Neuronal stem cell (in vitro differentiated cells): ENCODE results near the gene SLC9A9. TPM values are rescaled to one million over a fixed set of nuclear protein-coding genes. Genes with fewer than 3 reads are reported as not detected.
A peak's percentile ranks its signal among the peaks of the same experiment; 100 is the strongest.

Experiments used
- DNase-seq: peaks from one replicate; pipeline ENCODE4 v3.0.0-alpha.2; 2013; ENCODE audit warnings: low spot score
- H2AFZ ChIP-seq: one replicate; pipeline ENCODE4 v1.6.1; 2013; ENCODE audit warnings: mild to moderate bottlenecking, low read length, inconsistent platforms
- H2AK5ac ChIP-seq: 2 replicates; pipeline ENCODE4 v1.6.1; 2013; ENCODE audit warnings: low read depth, mild to moderate bottlenecking, inconsistent platforms, low read length, moderate library complexity, mixed read lengths
- H2BK120ac ChIP-seq: 2 replicates; pipeline ENCODE4 v1.6.1; 2013; ENCODE audit warnings: low read depth, mild to moderate bottlenecking, inconsistent platforms, low read length, moderate library complexity, mixed read lengths
- H2BK12ac ChIP-seq: one replicate; pipeline ENCODE4 v1.6.1; 2013; ENCODE audit warnings: low read length, inconsistent platforms
- H2BK15ac ChIP-seq: 2 replicates; pipeline ENCODE4 v1.6.1; 2013; ENCODE audit warnings: mild to moderate bottlenecking, low read length, inconsistent platforms, mixed read lengths
- H2BK5ac ChIP-seq: one replicate; pipeline ENCODE4 v1.6.1; 2013; ENCODE audit warnings: inconsistent platforms, mild to moderate bottlenecking, low read length, moderate library complexity
- H3K14ac ChIP-seq: one replicate; pipeline ENCODE4 v1.6.1; 2013; ENCODE audit warnings: low read length, inconsistent platforms
- H3K18ac ChIP-seq: 2 replicates; pipeline ENCODE4 v1.6.1; 2013; ENCODE audit warnings: low read length, inconsistent platforms
- H3K23ac ChIP-seq: 2 replicates; pipeline ENCODE4 v1.6.1; 2013; ENCODE audit warnings: low read depth, mild to moderate bottlenecking, mixed read lengths, low read length, inconsistent platforms; ENCODE audit not compliant: poor library complexity
- H3K27ac ChIP-seq: replicated peaks from 3 replicates; pipeline ENCODE4 v1.5.1; 2013; ENCODE audit warnings: low read length, inconsistent platforms
- H3K27me3 ChIP-seq, 3 experiments: 2 replicates each; pipeline ENCODE4 v1.6.1; 2013; ENCODE audit warnings: low read length in 3 of 3, mild to moderate bottlenecking in 2 of 3, inconsistent platforms in 1 of 3, low read depth in 1 of 3, mixed read lengths in 1 of 3, moderate library complexity in 1 of 3; ENCODE audit not compliant: control insufficient read depth in 3 of 3, insufficient read depth in 3 of 3
- H3K36me3 ChIP-seq, 2 donors: replicated peaks in 1 of 2; 2 replicates each; pipeline ENCODE4 v1.6.1; 2013; ENCODE audit warnings: low read length in 2 of 2; ENCODE audit not compliant: control insufficient read depth in 2 of 2, insufficient read depth in 2 of 2
- H3K4ac ChIP-seq: 2 replicates; pipeline ENCODE4 v1.6.1; 2013; ENCODE audit warnings: inconsistent platforms, mild to moderate bottlenecking, low read length, moderate library complexity
- H3K4me1 ChIP-seq, 2 donors: 1 replicate in 1 of 2; 2 replicates in 1 of 2; pipeline ENCODE4 v1.6.1; 2013; ENCODE audit warnings: low read length in 2 of 2, low read depth in 1 of 2; ENCODE audit not compliant: control insufficient read depth in 2 of 2, insufficient read depth in 1 of 2
- H3K4me2 ChIP-seq: one replicate; pipeline ENCODE4 v1.6.1; 2013; ENCODE audit warnings: mild to moderate bottlenecking, low read length, inconsistent platforms; ENCODE audit not compliant: insufficient read depth, poor library complexity, severe bottlenecking
- H3K4me3 ChIP-seq, 2 donors: 2 replicates each; pipeline ENCODE4 v1.5.1; 2013; ENCODE audit warnings: low read length in 2 of 2, mild to moderate bottlenecking in 2 of 2, inconsistent platforms in 1 of 2, moderate library complexity in 1 of 2
- H3K79me1 ChIP-seq: one replicate; pipeline ENCODE4 v1.6.1; 2013; ENCODE audit warnings: low read depth, mild to moderate bottlenecking, inconsistent platforms, low read length, moderate library complexity
- H3K9ac ChIP-seq: one replicate; pipeline ENCODE4 v1.6.1; 2013; ENCODE audit warnings: mild to moderate bottlenecking, low read depth, low read length, inconsistent platforms; ENCODE audit not compliant: poor library complexity
- H3K9me3 ChIP-seq, 2 donors: replicated peaks in 1 of 2; 2 replicates each; pipeline versions ENCODE3 to v1.6.1; 2013; ENCODE audit warnings: low read length in 2 of 2, mild to moderate bottlenecking in 2 of 2, inconsistent platforms in 1 of 2, low read depth in 1 of 2, mixed read lengths in 1 of 2, moderate library complexity in 1 of 2; ENCODE audit not compliant: control insufficient read depth in 2 of 2, insufficient read depth in 1 of 2
- H4K8ac ChIP-seq: one replicate; pipeline ENCODE4 v1.6.1; 2013; ENCODE audit warnings: low read depth, mild to moderate bottlenecking, inconsistent platforms, low read length, moderate library complexity
- H4K91ac ChIP-seq: one replicate; pipeline ENCODE4 v1.6.1; 2013; ENCODE audit warnings: low read length, low read depth, mild to moderate bottlenecking, inconsistent platforms; ENCODE audit not compliant: poor library complexity
- WGBS, 2 donors: extraction: QIAGEN DNeasy Blood & Tissue Kit; methylation state at CpG; one replicate each; pipeline ENCODE4 v1.1.7; 2013; ENCODE audit warnings: missing lambda C conversion rate in 2 of 2, mixed read lengths in 1 of 2; ENCODE audit not compliant: insufficient read length in 2 of 2, insufficient replicate concordance in 1 of 2; ENCODE audit errors: extremely low coverage in 2 of 2; 5-methylcytosine and 5-hydroxymethylcytosine counted together
- polyA plus RNA-seq, 2 experiments: library from polyadenylated mRNA; stranded (reverse); fragments of 200-250 nt; gene quantifications; one replicate each; pipeline ENCODE4 v1.2.3, GENCODE V29; 2013

The SLC9A9 gene
- polyA plus RNA-seq (2013, experiment 1 of 2), result 0.52 TPM
- 0.51 TPM for polyA plus RNA-seq (2013, experiment 2 of 2)

- Histone ChIP-seq H3K36me3 (no peaks in the 10 kb centered on the region), H3K4me2 (peak within 1 kb of the TSS; percentile 37), H3K27me3 (no peaks in the 10 kb centered on the region), H2BK12ac (no peak within 1 kb of the TSS), H3K4ac (no peak within 1 kb of the TSS), H3K4me3 (peak within 1 kb of the TSS; percentile 47 to 51), H2AK5ac (no peak within 1 kb of the TSS), H2BK120ac (no peak within 1 kb of the TSS), H3K4me1 (peaks cover 5 to 17% of the 10 kb centered on the region in 2 donors), H4K91ac (no peak within 1 kb of the TSS), H3K27ac (no peak within 1 kb of the TSS), H4K8ac (no peak within 1 kb of the TSS), H3K14ac (peak within 1 kb of the TSS; percentile 87), H3K9ac (no peak within 1 kb of the TSS), H3K18ac (no peak within 1 kb of the TSS), H3K79me1 (no peaks in the 10 kb centered on the region), H3K23ac (no peak within 1 kb of the TSS), H2AFZ (peak within 1 kb of the TSS; percentile 90), H3K9me3 (no peaks in the 10 kb centered on the region), H2BK15ac (no peak within 1 kb of the TSS), H2BK5ac (no peak within 1 kb of the TSS)
- no CpG with 5 or more reads among the region's 15 CpGs for WGBS, 2 donors
- DNase-seq, result no peak
These were observed at the start of gene SLC9A9 for GRCh38 chr3:143847787-143848631. Gene SLC9A9, minus strand, starts transcription at chr3:143848468. Its CDS starts 146 bp downstream, at chr3:143848322.

GRCh38 chr3:143897576-143898295 is 49.5 kb upstream of the SLC9A9 start:
- Histone ChIP-seq H2BK5ac (no peak overlapping the region), H3K14ac (no peak overlapping the region), H2AK5ac (no peak overlapping the region), H2AFZ (peak overlapping the region; percentile 17), H3K4ac (no peak overlapping the region), H2BK15ac (no peak overlapping the region), H3K4me1 (peaks cover 0 to 21% of the 10 kb centered on the region in 2 donors), H3K27me3 (no peaks in the 10 kb centered on the region), H4K91ac (no peak overlapping the region), H3K79me1 (no peaks in the 10 kb centered on the region), H3K9me3 (no peaks in the 10 kb centered on the region), H2BK120ac (no peak overlapping the region), H3K27ac (no peak overlapping the region), H4K8ac (no peak overlapping the region), H3K36me3 (no peaks in the 10 kb centered on the region), H2BK12ac (no peak overlapping the region), H3K23ac (no peak overlapping the region), H3K18ac (no peak overlapping the region), H3K4me2 (no peak overlapping the region), H3K4me3 (peak overlapping the region in 1 of 2 donors; percentile 13), H3K9ac (no peak overlapping the region)
- WGBS, 2 donors, result no CpG with 5 or more reads among the region's 7 CpGs
- peak; percentile 44 for DNase-seq

GRCh38 chr3:143896486-143896885 is 48.2 kb upstream of the SLC9A9 start:
- H3K4me1 ChIP-seq, result peaks cover 0 to 25% of the 10 kb centered on the region in 2 donors
- H3K27ac ChIP-seq, result no peak overlapping the region
- no peak overlapping the region for H3K4me2 ChIP-seq
- no peak overlapping the region for H4K91ac ChIP-seq
- H2BK12ac ChIP-seq, result no peak overlapping the region
- H2BK120ac ChIP-seq, result no peak overlapping the region
- no peak overlapping the region for H2AFZ ChIP-seq
- H3K79me1 ChIP-seq, result no peaks in the 10 kb centered on the region
- no peak overlapping the region for H2BK15ac ChIP-seq
- no peaks in the 10 kb centered on the region for H3K9me3 ChIP-seq
- H3K9ac ChIP-seq, result no peak overlapping the region
- no peak for DNase-seq
- H3K4me3 ChIP-seq, result no peak overlapping the region
- H2AK5ac ChIP-seq, result no peak overlapping the region
- no peak overlapping the region for H3K4ac ChIP-seq
- H3K14ac ChIP-seq, result no peak overlapping the region
- no peaks in the 10 kb centered on the region for H3K36me3 ChIP-seq
- H3K27me3 ChIP-seq, result no peaks in the 10 kb centered on the region
- no peak overlapping the region for H4K8ac ChIP-seq
- no peak overlapping the region for H3K23ac ChIP-seq
- no peak overlapping the region for H2BK5ac ChIP-seq
- WGBS, 2 donors, result no CpG with 5 or more reads among the region's 4 CpGs
- no peak overlapping the region for H3K18ac ChIP-seq

GRCh38 chr3:143895805-143896204 is 47.5 kb upstream of the SLC9A9 start:
- no peak overlapping the region for H2AFZ ChIP-seq
- no peak overlapping the region for H2BK120ac ChIP-seq
- no peak overlapping the region for H2BK15ac ChIP-seq
- no CpG with 5 or more reads among the region's 1 CpG for WGBS, 2 donors
- no peaks in the 10 kb centered on the region for H3K36me3 ChIP-seq
- no peak overlapping the region for H3K23ac ChIP-seq
- no peak for DNase-seq
- no peak overlapping the region for H2AK5ac ChIP-seq
- H3K79me1 ChIP-seq, result no peaks in the 10 kb centered on the region
- no peaks in the 10 kb centered on the region for H3K27me3 ChIP-seq
- H3K9ac ChIP-seq, result no peak overlapping the region
- H3K4ac ChIP-seq, result no peak overlapping the region
- no peak overlapping the region for H3K4me2 ChIP-seq
- no peaks in the 10 kb centered on the region for H3K9me3 ChIP-seq
- H3K4me3 ChIP-seq, result no peak overlapping the region
- H3K14ac ChIP-seq, result no peak overlapping the region
- H3K18ac ChIP-seq, result no peak overlapping the region
- H4K8ac ChIP-seq, result no peak overlapping the region
- H3K27ac ChIP-seq, result no peak overlapping the region
- H2BK5ac ChIP-seq, result no peak overlapping the region
- H2BK12ac ChIP-seq, result no peak overlapping the region
- peaks cover 0 to 25% of the 10 kb centered on the region in 2 donors for H3K4me1 ChIP-seq
- H4K91ac ChIP-seq, result no peak overlapping the region
